Tibial nerve (tissue), 3 donors: Measurements from ENCODE around the gene RAPGEF2.
"Not testable (repeated sequence)": the region's sequence is repeated elsewhere in the genome, so short reads cannot be mapped to it uniquely, and the experiment has no call there.

Experiments
- POLR2A ChIP-seq, 2 donors: fragments of 450-650 bp; IDR thresholded peaks; one replicate each; pipeline ENCODE4 v1.6.1; 2017; ENCODE audit warnings: antibody characterized with exemption in 2 of 2, mild to moderate bottlenecking in 2 of 2, moderate library complexity in 2 of 2
- TF ChIP-seq, protein P1 (sequence below), 5 experiments: fragments of 200-600 bp in 3 of 5; fragments of 450-650 bp in 2 of 5; sonication (generic) in 3 of 5; IDR thresholded peaks; one replicate each; pipeline ENCODE4 v1.5.1; 2016 to 2019; ENCODE audit warnings: antibody characterized with exemption in 5 of 5, mild to moderate bottlenecking in 3 of 5, moderate library complexity in 2 of 5

DNA sequence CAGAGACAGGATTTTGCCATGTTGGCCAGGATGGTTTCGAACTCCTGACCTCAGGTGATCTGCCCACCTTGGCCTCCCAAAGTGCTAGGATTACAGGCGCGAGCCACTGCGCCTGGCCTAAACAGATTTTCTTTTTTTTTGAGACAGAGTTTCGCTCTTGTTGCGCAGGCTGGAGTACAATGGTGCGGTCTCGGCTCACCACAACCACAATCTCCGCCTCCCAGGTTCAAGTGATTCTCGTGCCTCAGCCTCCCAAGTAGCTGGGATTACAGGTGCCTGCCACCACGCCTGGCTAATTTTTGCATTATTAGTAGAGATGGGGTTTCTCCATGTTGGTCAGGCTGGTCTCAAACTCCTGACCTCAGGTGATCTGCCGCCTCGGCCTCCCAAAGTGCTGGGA lies 25.9 kb upstream of the RAPGEF2 start:
- TF ChIP-seq, protein P1, sequence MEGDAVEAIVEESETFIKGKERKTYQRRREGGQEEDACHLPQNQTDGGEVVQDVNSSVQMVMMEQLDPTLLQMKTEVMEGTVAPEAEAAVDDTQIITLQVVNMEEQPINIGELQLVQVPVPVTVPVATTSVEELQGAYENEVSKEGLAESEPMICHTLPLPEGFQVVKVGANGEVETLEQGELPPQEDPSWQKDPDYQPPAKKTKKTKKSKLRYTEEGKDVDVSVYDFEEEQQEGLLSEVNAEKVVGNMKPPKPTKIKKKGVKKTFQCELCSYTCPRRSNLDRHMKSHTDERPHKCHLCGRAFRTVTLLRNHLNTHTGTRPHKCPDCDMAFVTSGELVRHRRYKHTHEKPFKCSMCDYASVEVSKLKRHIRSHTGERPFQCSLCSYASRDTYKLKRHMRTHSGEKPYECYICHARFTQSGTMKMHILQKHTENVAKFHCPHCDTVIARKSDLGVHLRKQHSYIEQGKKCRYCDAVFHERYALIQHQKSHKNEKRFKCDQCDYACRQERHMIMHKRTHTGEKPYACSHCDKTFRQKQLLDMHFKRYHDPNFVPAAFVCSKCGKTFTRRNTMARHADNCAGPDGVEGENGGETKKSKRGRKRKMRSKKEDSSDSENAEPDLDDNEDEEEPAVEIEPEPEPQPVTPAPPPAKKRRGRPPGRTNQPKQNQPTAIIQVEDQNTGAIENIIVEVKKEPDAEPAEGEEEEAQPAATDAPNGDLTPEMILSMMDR (IDR thresholded peaks at IDR 0.05), result not testable (repeated sequence)
- TF ChIP-seq POLR2A (IDR thresholded peaks at IDR 0.05), result not testable (repeated sequence)
